ENCODE results near the gene CUL4A.
A peak's percentile ranks its signal among the peaks of the same experiment; 100 is the strongest.

CUL4A gene

DNA sequence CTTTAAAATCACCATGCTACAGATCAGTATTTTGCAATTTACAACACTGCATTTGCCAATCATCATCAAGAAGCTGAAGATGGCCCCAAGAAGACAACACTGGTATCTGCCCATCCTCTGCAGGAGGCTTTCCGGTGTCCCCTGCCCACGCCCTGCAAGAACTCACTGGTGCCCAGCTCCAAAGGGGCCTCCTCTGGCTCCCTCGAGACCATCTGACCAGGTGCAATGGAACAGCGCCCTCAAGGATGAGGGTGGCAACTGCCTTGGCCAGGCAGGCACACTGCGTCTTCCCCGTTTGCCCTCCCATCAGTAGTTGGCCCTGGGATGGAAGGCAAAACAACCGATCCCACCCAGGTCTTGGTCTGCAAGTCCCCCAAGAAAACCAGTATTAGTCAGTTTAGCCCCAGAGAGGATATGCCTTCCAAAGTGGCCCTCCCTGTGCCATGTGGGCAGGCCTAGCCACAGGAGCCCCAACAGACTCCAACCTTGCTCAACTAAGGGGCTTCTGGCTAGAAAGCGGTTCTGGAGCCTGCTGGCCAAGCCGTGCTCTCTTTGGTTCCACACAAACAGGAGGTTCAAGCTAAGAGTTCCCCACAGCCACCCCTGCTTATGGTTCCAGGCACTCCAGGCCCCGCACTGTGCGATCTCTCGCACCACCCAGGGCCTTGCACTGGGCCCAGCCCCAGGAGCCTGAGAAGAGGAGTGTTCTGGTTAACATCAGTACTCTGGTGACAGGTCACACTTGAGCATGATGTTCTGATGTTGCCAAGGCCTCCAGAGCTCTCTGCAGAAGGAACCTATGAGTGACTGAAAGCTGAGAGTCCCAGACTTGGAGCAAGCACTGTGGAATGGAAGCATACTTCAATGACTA lies 5.7 kb upstream of the CUL4A start:
- Histone ChIP-seq H3K4me1 (ENCODE audit: control insufficient read depth, insufficient read depth, low read length) (no peaks in the 10 kb centered on the region; the same call in 1 of the 2 replicates), H3K9me3 (ENCODE audit: control insufficient read depth, insufficient read depth, low read depth, low read length) (no peaks in the 10 kb centered on the region), H3K27ac (ENCODE audit: extremely low read depth, low read depth, low read length) (no peak overlapping the region), H3K36me3 (ENCODE audit: control insufficient read depth in 2 of 2, insufficient read depth in 1 of 2, low read length in 2 of 2) (peaks cover 0 to 51% of the 10 kb centered on the region in 2 experiments; a peak in 2 of 3 replicates), H3K4me3 (ENCODE audit: low read depth, low read length) (no peak overlapping the region)
- TF ChIP-seq ZNF146 (tag by site-specific recombination; IDR thresholded peaks at IDR 0.05) (no peak), ZNF658 (tag by site-specific recombination; IDR thresholded peaks at IDR 0.05) (no peak), ZNF549 (tag by site-specific recombination; IDR thresholded peaks at IDR 0.05) (no peak), ZNF624 (tag by site-specific recombination; IDR thresholded peaks at IDR 0.05) (no peak)
- TF ChIP-seq, protein P1, sequence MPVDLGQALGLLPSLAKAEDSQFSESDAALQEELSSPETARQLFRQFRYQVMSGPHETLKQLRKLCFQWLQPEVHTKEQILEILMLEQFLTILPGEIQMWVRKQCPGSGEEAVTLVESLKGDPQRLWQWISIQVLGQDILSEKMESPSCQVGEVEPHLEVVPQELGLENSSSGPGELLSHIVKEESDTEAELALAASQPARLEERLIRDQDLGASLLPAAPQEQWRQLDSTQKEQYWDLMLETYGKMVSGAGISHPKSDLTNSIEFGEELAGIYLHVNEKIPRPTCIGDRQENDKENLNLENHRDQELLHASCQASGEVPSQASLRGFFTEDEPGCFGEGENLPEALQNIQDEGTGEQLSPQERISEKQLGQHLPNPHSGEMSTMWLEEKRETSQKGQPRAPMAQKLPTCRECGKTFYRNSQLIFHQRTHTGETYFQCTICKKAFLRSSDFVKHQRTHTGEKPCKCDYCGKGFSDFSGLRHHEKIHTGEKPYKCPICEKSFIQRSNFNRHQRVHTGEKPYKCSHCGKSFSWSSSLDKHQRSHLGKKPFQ (tag by site-specific recombination; IDR thresholded peaks at IDR 0.05): no peak
- POLR2A ChIA-PET: no interaction called here
- CTCF ChIA-PET: interaction anchor here (0.5 to 0.7 kb wide), 2 partner anchors 20 to 169 kb away, joined by 3 read pairs; no protein-coding TSS in a partner anchor

DNA sequence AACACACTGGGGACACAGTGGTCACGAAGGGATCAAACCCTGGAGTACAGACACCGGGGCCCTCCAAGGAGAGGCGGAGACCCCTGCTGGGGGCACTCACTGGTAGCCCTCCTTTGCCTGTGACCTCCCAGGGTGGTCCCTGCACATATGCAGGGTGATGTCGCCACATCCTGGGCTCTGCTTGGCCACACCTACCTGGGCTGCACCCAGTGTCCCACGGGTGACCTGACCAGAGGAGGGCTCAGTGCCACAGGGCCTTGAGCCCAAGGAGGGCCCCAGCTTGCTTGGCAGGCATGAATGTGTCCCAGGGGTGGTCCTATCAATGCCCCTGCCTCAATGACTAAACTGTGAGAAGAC lies 5.1 kb upstream of the CUL4A start:
- CTCF ChIA-PET: no interaction called here
- no peaks in the 10 kb centered on the region; the same call in 1 of the 2 replicates for H3K4me1 ChIP-seq (ENCODE audit: control insufficient read depth, insufficient read depth, low read length)
- no peak overlapping the region for H3K27ac ChIP-seq (ENCODE audit: extremely low read depth, low read depth, low read length)
- no peaks in the 10 kb centered on the region for H3K9me3 ChIP-seq (ENCODE audit: control insufficient read depth, insufficient read depth, low read depth, low read length)
- H3K4me3 ChIP-seq (ENCODE audit: low read depth, low read length): no peak overlapping the region
- POLR2A ChIA-PET: no interaction called here
- TF ChIP-seq, protein P2, sequence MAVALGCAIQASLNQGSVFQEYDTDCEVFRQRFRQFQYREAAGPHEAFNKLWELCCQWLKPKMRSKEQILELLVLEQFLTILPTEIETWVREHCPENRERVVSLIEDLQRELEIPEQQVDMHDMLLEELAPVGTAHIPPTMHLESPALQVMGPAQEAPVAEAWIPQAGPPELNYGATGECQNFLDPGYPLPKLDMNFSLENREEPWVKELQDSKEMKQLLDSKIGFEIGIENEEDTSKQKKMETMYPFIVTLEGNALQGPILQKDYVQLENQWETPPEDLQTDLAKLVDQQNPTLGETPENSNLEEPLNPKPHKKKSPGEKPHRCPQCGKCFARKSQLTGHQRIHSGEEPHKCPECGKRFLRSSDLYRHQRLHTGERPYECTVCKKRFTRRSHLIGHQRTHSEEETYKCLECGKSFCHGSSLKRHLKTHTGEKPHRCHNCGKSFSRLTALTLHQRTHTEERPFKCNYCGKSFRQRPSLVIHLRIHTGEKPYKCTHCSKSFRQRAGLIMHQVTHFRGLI (tag by site-specific recombination; IDR thresholded peaks at IDR 0.05): no peak
- TF ChIP-seq IKZF3 (tag by site-specific recombination; IDR thresholded peaks at IDR 0.05) (no peak), ZIC2 (tag by site-specific recombination; IDR thresholded peaks at IDR 0.05) (peak; percentile 66), OSR2 (tag by site-specific recombination; IDR thresholded peaks at IDR 0.05) (no peak), ZNF394 (tag by site-specific recombination; IDR thresholded peaks at IDR 0.05; ENCODE audit: borderline replicate concordance) (no peak), GLIS2 (tag by site-specific recombination; IDR thresholded peaks at IDR 0.05) (peak; percentile 43; the same call in 1 of the 2 replicates), ZNF335 (tag by site-specific recombination; conservative IDR thresholded peaks at IDR 0.05) (no peak), GLIS1 (tag by site-specific recombination; IDR thresholded peaks at IDR 0.05) (peak; percentile 60)
- H3K36me3 ChIP-seq (ENCODE audit: control insufficient read depth in 2 of 2, insufficient read depth in 1 of 2, low read length in 2 of 2): peaks cover 0 to 45% of the 10 kb centered on the region in 2 experiments; a peak in 2 of 3 replicates

GRCh38 chr13:113205428-113205931 lies 3.9 kb upstream of the CUL4A start:
- TF ChIP-seq ZBTB17 (tag by site-specific recombination; IDR thresholded peaks at IDR 0.05) (peak; percentile 39; the same call in 1 of the 2 replicates), MYNN (tag by site-specific recombination; IDR thresholded peaks at IDR 0.05; ENCODE audit: borderline replicate concordance) (no peak), ZNF10 (tag by site-specific recombination; IDR thresholded peaks at IDR 0.05) (peak; percentile 85)
- Histone ChIP-seq H3K4me3 (ENCODE audit: low read depth, low read length) (no peak overlapping the region), H3K36me3 (ENCODE audit: control insufficient read depth in 2 of 2, insufficient read depth in 1 of 2, low read length in 2 of 2) (peaks cover 0 to 34% of the 10 kb centered on the region in 2 experiments; a peak in 2 of 3 replicates), H3K27ac (ENCODE audit: extremely low read depth, low read depth, low read length) (no peak overlapping the region), H3K9me3 (ENCODE audit: control insufficient read depth, insufficient read depth, low read depth, low read length) (no peaks in the 10 kb centered on the region), H3K4me1 (ENCODE audit: control insufficient read depth, insufficient read depth, low read length) (no peaks in the 10 kb centered on the region; the same call in 1 of the 2 replicates)
- CTCF ChIA-PET: interaction anchor here (0.6 kb wide), 1 partner anchor 69 kb away, joined by 3 read pairs; no protein-coding TSS in a partner anchor
- POLR2A ChIA-PET: no interaction called here
